Suprapubic skin (tissue), 4 donors: ENCODE measurements around the gene PDHX. TPM values are rescaled to one million over a fixed set of nuclear protein-coding genes. Genes with fewer than 3 reads are reported as not detected.
"Not testable (repeated sequence)": the region's sequence is repeated elsewhere in the genome, so short reads cannot be mapped to it uniquely, and the experiment has no call there.

Experiments
- DNase-seq, 2 donors: peaks; one replicate each; pipeline ENCODE4 v3.0.0-alpha.2; 2019; ENCODE audit warnings: low spot score in 2 of 2
- H3K27ac ChIP-seq: fragments of 200-600 bp; sonication (generic); one replicate; pipeline ENCODE4 v1.5.1; 2019
- H3K27me3 ChIP-seq: fragments of 200-600 bp; sonication (generic); one replicate; pipeline ENCODE4 v1.5.1; 2019
- H3K36me3 ChIP-seq: fragments of 200-600 bp; sonication (generic); one replicate; pipeline ENCODE4 v1.5.1; 2019
- H3K4me1 ChIP-seq: fragments of 200-600 bp; sonication (generic); one replicate; pipeline ENCODE4 v1.5.1; 2019
- H3K4me3 ChIP-seq: fragments of 200-600 bp; sonication (generic); one replicate; pipeline ENCODE4 v1.5.1; 2019; ENCODE audit warnings: mild to moderate bottlenecking
- H3K9me3 ChIP-seq: fragments of 200-600 bp; sonication (generic); one replicate; pipeline ENCODE4 v1.5.1; 2019
- CTCF ChIP-seq, 2 donors: fragments of 200-600 bp in 1 of 2; fragments of 450-650 bp in 1 of 2; sonication (generic) in 1 of 2; IDR thresholded peaks; one replicate each; pipeline ENCODE4 v1.5.1; 2016 to 2019; ENCODE audit warnings: antibody characterized with exemption in 2 of 2, mild to moderate bottlenecking in 1 of 2, moderate library complexity in 1 of 2
- EP300 ChIP-seq: sonication (generic); formaldehyde crosslinking; IDR thresholded peaks from one replicate; pipeline ENCODE4 v1.6.1; 2017; ENCODE audit warnings: antibody characterized with exemption
- POLR2A ChIP-seq, 2 donors: fragments of 450-650 bp; IDR thresholded peaks; one replicate each; pipeline ENCODE4 v1.6.1; 2017; ENCODE audit warnings: antibody characterized with exemption in 2 of 2, mild to moderate bottlenecking in 2 of 2, moderate library complexity in 2 of 2
- POLR2AphosphoS5 ChIP-seq, 3 donors: sonication (generic); formaldehyde crosslinking; IDR thresholded peaks; one replicate each; pipeline ENCODE4 v1.6.1; 2017; ENCODE audit warnings: antibody characterized with exemption in 3 of 3
- WGBS: methylation state at CpG from one replicate; pipeline ENCODE4 v1.1.5; 2018; 5-methylcytosine and 5-hydroxymethylcytosine counted together
- total RNA-seq, 4 donors: library from RNA; depleted of rRNA; stranded (reverse); fragments of >200 nt; gene quantifications; one replicate each; pipeline ENCODE4 v1.1.0, GENCODE V29; 2016

The PDHX gene
- total RNA-seq, 4 donors from 2014 or later = 19.7 to 37.7 (median 23.8) TPM

GRCh38 chr11:35014346-35014745, 97.9 kb downstream of the PDHX start:
- Histone ChIP-seq H3K27ac (peak overlapping the region; percentile 53), H3K9me3 (no peaks in the 10 kb centered on the region), H3K4me1 (peaks cover 30% of the 10 kb centered on the region), H3K36me3 (no peaks in the 10 kb centered on the region), H3K4me3 (no peak overlapping the region), H3K27me3 (no peaks in the 10 kb centered on the region)
- TF ChIP-seq POLR2AphosphoS5 (IDR thresholded peaks at IDR 0.05) = no peak
- TF ChIP-seq EP300 = no peak
- no peak for TF ChIP-seq POLR2A (IDR thresholded peaks at IDR 0.05)
- TF ChIP-seq CTCF (IDR thresholded peaks at IDR 0.05) = no peak
- 56% methylated on average over 2 of the region's 2 CpGs for WGBS
- no peak for DNase-seq

GRCh38 chr11:35015621-35016387, 99.4 kb downstream of the PDHX start:
- no peak for DNase-seq
- no peak overlapping the region for H3K4me3 ChIP-seq
- no peak for TF ChIP-seq POLR2A (IDR thresholded peaks at IDR 0.05)
- TF ChIP-seq POLR2AphosphoS5 (IDR thresholded peaks at IDR 0.05) = no peak
- no peak for TF ChIP-seq CTCF (IDR thresholded peaks at IDR 0.05)
- H3K27ac ChIP-seq = no peak overlapping the region
- H3K9me3 ChIP-seq = no peaks in the 10 kb centered on the region
- no peaks in the 10 kb centered on the region for H3K36me3 ChIP-seq
- H3K4me1 ChIP-seq = peaks cover 17% of the 10 kb centered on the region
- 46% methylated on average over 6 of the region's 6 CpGs for WGBS
- no peaks in the 10 kb centered on the region for H3K27me3 ChIP-seq

- Histone ChIP-seq H3K4me1 (peaks cover 17% of the 10 kb centered on the region), H3K27me3 (no peaks in the 10 kb centered on the region), H3K36me3 (no peaks in the 10 kb centered on the region), H3K9me3 (no peaks in the 10 kb centered on the region), H3K27ac (no peak overlapping the region), H3K4me3 (no peak overlapping the region)
- WGBS = 78% methylated on average over 4 of the region's 4 CpGs
- no peak for DNase-seq
- TF ChIP-seq CTCF (IDR thresholded peaks at IDR 0.05) (no peak), EP300 (no peak), POLR2AphosphoS5 (IDR thresholded peaks at IDR 0.05) (no peak), POLR2A (IDR thresholded peaks at IDR 0.05) (no peak)
Observed at GRCh38 chr11:35016916-35017315, 100.5 kb downstream of the PDHX start.

GRCh38 chr11:35017528-35018342, 101.3 kb downstream of the PDHX start:
- no peaks in the 10 kb centered on the region for H3K9me3 ChIP-seq
- H3K4me3 ChIP-seq = no peak overlapping the region
- H3K4me1 ChIP-seq = peaks cover 17% of the 10 kb centered on the region
- WGBS = 87% methylated on average over 8 of the region's 8 CpGs
- no peak for DNase-seq
- TF ChIP-seq EP300 (no peak), POLR2A (IDR thresholded peaks at IDR 0.05) (no peak), POLR2AphosphoS5 (IDR thresholded peaks at IDR 0.05) (no peak), CTCF (IDR thresholded peaks at IDR 0.05) (no peak)
- H3K27me3 ChIP-seq = no peaks in the 10 kb centered on the region
- H3K36me3 ChIP-seq = no peaks in the 10 kb centered on the region
- H3K27ac ChIP-seq = no peak overlapping the region

- Histone ChIP-seq H3K27ac (no peak overlapping the region), H3K9me3 (no peaks in the 10 kb centered on the region), H3K36me3 (no peaks in the 10 kb centered on the region), H3K27me3 (no peaks in the 10 kb centered on the region), H3K4me3 (no peak overlapping the region), H3K4me1 (no peaks in the 10 kb centered on the region)
- 84% methylated on average over 8 of the region's 8 CpGs for WGBS
- no peak for DNase-seq
- TF ChIP-seq POLR2A (IDR thresholded peaks at IDR 0.05) (no peak), EP300 (no peak), CTCF (IDR thresholded peaks at IDR 0.05) (no peak), POLR2AphosphoS5 (IDR thresholded peaks at IDR 0.05) (no peak)
Observed at GRCh38 chr11:35021589-35021988, 105.2 kb downstream of the PDHX start.

- H3K27me3 ChIP-seq, H3K4me1 ChIP-seq, H3K9me3 ChIP-seq, H3K36me3 ChIP-seq, H3K4me3 ChIP-seq, DNase-seq, H3K27ac ChIP-seq: not testable (repeated sequence)
- WGBS = 94% methylated on average over 3 of the region's 3 CpGs
Observed at GRCh38 chr11:35023940-35024339, 107.5 kb downstream of the PDHX start.

- not testable (repeated sequence) for H3K27me3 ChIP-seq, H3K36me3 ChIP-seq, H3K27ac ChIP-seq, H3K4me3 ChIP-seq, DNase-seq, H3K9me3 ChIP-seq
- peaks cover 40% of the 10 kb centered on the region for H3K4me1 ChIP-seq
- 73% methylated on average over 4 of the region's 4 CpGs for WGBS
Observed at GRCh38 chr11:35028007-35028406, 111.6 kb downstream of the PDHX start.
